Measurements from ENCODE around the gene IL9.

GRCh38 chr5:135876146-135876545 lies 19.5 kb downstream of the IL9 start:
- no peak for TF ChIP-seq POLR2AphosphoS5 (IDR thresholded peaks at IDR 0.05; ENCODE audit: low read depth, low read length)
- no peak for TF ChIP-seq TAF1 (IDR thresholded peaks at IDR 0.05; ENCODE audit: low read depth, low read length)
- no peak for TF ChIP-seq POLR2A (IDR thresholded peaks at IDR 0.05; ENCODE audit: low read depth, low read length)
- no peak for TF ChIP-seq SPI1 (IDR thresholded peaks at IDR 0.05; ENCODE audit: low read depth, low read length)
- no peak for TF ChIP-seq POU2F2 (IDR thresholded peaks at IDR 0.05; ENCODE audit: low read depth, low read length)
- TF ChIP-seq PAX5 (IDR thresholded peaks at IDR 0.05; ENCODE audit: insufficient read depth, low read length, severe bottlenecking), result no peak

Measured in GM12891 (cell line).